HG03571 (cell line): ENCODE results near the gene CASP1.
A peak's percentile ranks its signal among the peaks of the same experiment; 100 is the strongest.

ENCODE experiments used
- ATAC-seq: cut with Tn5 transposase; IDR thresholded peaks from one replicate; pipeline ENCODE4 v1.9.1; 2021; ENCODE audit not compliant: unreplicated experiment

Gene CASP1

DNA sequence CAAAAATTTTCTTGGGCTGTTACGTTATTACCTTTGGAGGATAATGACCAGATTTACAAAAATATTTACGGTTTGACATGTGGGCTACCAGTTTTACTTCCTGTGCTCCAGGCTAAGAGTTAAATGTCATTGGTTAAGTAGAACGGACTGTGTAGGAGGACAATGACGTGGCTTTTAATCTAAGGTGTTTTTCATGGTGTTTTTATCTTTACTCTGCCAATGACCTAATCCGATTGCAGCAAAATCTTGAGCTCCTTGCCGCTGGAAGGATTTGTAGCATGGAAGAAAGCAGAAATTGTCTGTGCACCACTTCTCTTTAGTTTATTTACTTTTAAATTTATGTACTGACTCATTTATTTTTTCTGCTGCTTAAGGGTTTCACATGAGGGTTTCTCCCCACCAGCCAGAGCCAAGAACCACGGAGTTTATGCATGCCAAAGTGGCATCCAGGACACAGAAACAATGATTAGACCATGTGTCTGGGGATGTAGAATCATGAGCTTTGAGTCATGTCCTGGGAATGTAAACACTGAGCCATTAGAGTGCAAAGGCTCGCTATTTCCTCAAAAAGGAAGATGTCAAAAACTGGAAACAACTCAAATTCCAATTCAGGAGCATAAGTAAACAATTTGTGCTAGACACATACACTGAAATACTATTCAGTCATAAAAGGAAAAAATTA lies 12.1 kb upstream of the CASP1 start:
- ATAC-seq = no peak

DNA sequence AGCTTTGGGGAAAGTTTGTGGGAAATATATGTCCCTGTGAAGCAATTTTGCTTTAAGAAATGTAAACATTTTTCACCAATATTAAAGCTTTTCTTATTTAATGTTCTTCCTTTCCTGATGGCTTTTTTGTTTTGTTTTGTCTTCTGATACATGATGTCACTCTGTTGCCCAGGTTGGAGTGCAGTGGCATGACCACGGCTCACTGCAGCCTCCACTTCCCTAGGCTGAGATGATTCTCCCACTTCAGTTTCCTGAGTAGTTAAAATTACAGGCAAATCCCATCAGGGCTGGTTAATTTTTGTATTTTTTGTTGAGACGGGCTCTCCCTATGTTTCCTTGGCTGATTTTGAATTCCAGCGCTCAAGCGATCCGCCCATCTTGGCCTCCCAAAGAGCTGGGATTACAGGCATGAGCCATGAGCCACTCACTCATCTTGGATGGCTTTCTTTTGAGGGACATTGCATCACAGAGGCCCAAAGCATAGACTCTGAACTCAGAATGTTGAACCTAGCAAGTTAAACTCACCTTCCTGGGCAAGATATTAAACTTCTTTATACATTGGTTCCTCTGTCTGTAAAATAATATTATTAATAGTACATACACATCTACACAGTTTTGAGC lies 10.8 kb upstream of the CASP1 start:
- ATAC-seq = no peak

DNA sequence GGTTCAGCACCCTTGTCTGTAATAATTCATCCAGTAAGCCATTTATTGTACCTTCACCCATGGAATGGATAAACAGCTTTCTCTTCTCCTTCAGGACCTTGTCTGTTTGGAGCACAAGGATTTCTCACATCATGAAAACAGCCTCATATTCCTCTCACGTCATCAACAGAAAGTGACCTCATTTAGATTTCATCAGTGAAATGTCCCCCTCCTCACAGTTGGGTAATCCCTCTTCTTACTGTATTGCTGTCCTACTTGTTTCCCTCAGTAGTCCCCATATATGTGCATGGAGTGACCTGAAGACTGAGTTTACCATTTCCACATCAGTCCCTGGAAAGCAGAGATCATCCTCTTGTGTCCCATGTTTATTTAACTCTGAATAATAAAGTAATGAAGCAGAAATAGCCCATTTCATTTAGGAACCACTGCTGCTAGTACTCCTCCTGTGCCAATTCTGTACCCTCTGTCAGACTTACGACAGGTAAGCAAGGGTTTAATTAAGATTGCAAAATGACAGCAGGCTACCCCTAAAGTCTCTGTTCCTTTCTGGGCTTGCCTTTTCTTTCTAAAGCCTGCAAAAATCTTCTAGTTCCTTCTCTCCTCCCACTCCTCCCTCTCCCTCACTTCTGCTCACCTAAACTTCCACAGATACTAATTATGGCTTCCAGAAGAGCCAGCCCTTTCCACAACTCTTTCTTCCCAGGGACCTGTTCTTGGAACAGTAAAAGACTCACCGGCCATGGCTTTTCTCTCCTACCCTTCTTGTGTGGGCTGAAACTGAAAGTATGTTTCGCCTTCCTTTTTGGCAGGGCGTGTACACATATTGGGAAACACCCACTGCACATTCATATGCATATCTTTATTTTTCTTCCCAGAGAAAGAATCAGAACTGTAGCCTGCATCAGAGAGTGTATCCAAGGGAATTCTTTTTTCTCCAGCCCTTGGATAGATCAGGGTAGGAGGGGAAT lies 9.9 kb upstream of the CASP1 start, which contains the start of gene CARD16:
Gene CARD16, minus strand, starts transcription at position 779 of the 968 bp plus-strand sequence. Its CDS starts 38 bp downstream, at position 741.
- ATAC-seq = peak; percentile 99

DNA sequence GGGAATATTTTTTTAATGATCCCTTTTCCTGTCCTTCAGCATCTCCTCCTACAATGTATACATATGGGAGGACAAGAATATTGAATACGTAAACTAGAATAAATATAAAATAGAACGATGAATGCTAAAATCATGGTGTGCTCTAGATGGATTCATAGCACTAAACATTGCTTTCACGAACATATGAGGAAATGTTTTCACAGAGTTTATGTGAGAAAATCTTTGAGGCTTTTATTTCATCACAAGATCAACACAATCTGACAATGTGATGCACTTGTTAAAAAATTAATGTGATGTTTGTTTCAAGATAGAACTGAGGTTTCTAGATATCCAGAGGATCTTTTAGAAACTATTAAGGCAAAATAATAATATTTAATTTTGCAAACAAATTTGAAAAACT lies 7.2 kb upstream of the CASP1 start:
- no peak for ATAC-seq

DNA sequence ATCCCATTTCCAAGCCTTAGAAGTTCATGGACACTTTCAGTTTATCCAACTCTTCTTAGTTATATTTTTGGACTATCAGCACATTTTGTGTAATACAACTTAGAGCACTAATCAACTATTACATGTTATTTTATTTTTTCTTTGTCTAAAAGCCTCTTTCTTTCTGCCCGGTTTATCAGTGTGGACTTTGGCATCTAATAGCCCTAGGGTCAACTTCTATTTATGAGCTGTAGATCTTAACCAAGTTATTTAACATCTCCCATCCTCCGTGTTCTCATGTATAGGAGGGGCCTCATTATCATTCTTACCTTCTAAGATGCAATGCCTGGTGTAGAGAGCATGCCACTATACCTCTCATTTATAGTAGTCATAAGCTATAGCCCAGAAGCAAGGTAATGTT lies 5.8 kb upstream of the CASP1 start:
- no peak for ATAC-seq

DNA sequence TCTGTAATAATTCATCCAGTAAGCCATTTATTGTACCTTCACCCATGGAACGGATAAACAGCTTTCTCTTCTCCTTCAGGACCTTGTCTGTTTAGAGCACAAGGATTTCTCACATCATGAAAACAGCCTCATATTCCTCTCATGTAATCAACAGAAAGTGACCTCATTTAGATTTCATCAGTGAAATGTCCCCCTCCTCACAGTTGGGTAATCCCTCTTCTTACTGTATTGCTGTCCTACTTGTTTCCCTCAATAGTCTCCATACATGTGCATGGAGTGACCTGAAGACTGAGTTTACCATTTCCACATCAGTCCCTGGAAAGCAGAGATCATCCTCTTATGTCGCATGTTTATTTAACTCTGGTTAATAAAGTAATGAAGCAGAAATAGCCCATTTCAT lies 556 bp downstream of the CASP1 start:
- ATAC-seq = peak; percentile 5

DNA sequence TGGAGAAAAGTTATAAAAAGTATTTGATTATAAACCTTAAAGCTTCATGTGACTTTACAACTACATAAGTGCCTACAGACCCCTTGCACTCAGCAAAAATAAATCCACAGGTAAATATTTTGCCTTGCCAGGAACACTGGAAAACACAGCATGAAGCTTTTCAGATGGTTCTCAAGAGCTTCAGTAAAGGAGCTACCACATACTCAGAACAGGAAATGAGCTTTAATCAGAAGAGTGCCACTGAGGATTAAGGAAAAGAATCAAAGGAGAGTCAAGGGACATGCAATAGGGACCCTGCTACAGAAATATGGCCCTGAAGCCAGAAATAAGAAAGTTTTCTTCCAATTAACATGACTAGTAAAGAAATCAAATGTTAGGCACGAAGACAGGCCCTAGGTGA lies 1.2 kb downstream of the CASP1 start:
- no peak for ATAC-seq

DNA sequence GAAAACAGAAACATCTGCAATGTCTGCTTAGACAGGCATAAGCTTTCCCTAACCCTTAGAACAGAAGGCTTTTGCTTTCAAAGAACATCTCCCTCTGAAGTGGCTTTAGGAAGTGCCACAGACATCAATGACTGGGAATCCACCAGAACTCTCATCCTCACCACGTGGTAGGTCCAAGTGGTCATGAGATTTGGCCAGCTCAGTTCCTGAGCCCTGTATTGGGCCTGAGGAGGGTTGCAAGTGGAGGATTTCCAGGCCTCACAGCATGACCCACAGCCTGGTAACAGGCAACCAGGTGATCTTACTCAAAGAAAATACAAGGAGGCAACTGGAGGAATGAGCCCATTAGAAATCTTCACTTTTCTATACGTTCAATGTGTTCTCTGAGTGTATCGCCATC lies 1.6 kb downstream of the CASP1 start:
- ATAC-seq = no peak

DNA sequence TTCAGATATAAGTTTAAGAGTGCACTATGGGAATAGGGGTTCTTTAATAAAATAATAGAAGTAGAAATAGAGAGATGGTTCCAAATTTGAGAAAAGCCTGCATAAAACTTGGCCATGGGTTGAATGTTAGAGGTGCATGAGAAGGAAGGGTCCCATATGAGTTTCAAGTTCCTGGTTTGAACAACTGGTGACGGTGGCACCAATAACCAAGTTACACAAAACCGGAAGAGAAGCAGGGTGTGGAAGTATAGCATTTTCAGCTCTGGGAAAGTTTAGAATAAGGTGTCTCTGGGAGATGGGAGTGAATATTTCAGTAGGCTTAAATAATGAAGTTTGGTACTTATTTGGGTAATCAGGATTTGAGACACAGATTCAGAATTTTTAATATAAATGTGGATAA lies 2.4 kb downstream of the CASP1 start:
- no peak for ATAC-seq

DNA sequence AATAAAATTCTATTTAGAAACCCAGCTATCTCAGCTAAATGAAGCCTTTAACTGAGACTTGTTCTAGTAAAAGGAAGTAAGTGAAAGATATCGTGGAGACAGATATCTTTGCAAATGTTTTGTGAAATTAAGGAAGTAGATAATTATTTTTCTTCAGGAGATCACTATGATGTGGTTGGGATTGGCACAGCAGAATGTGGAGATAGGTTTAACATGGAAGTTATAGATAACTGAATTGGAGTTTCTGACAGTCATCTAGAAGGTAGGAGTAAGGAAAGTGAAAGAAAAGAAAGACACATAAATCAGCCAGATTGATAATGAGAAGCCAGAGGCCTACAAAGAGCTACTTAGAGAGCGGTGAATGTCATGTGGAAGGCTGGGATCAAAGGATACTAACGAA lies 7.3 kb downstream of the CASP1 start:
- ATAC-seq = no peak

DNA sequence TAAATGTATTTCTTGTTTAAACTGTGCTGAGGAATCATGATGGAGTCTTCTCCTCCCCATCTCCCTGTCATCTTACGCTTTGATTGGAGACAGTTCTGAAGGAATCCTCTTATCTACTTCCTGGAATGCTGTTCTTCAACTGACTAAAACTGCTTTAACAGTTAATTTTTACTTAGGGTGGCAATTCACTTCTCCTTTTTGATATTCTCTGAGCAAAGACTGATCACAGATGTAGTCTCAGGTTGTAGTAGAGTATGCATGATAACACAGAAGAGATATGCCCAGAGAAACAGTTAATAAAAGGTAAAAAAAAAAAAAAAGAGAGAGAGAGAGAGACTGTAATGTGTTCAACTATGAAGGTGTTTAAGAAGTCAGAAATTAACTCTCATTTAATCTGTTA lies 10.6 kb downstream of the CASP1 start:
- ATAC-seq = no peak

DNA sequence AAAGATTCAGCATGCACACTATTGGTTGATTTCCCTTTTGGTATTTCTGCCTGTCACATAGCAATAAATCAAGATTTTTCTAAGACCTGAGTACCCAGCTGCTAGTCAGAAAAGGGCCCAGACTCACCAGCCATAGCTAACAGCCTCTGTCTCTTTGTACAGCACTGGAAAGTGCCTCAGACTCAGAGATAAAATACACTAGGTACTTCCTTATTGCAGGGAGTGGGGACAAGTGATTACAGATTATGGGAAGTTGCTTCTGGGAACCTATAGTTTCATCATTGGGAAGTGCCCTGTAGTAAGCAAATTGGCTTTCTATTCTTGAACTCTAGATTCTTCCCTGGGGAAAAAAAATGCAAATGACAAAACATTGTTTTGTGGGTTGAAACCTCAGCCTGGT lies 11.9 kb downstream of the CASP1 start, which contains the start of gene CASP5:
Gene CASP5, minus strand, starts transcription at position 166 of the 400 bp plus-strand sequence. Its CDS starts 32 bp downstream, at position 134.
- no peak for ATAC-seq

DNA sequence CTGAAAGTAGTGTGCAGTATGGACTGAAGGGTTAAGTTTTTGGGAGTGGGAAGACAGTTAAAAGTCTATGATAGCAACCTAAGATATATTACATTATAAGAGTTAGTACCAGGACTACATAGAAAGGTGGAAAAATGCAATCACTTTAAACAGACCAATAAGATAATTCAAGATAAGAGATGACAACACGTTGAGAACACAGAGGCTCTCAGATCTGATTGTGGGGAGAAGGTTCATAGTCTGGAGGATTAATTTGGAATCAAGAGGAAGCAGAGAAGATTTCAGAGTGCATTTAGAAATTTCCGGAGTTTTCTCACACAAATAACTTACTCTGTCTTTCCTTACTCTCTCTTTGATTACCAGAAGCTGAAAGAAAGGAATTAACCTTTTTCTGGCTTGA lies 12.4 kb downstream of the CASP1 start:
- no peak for ATAC-seq

DNA sequence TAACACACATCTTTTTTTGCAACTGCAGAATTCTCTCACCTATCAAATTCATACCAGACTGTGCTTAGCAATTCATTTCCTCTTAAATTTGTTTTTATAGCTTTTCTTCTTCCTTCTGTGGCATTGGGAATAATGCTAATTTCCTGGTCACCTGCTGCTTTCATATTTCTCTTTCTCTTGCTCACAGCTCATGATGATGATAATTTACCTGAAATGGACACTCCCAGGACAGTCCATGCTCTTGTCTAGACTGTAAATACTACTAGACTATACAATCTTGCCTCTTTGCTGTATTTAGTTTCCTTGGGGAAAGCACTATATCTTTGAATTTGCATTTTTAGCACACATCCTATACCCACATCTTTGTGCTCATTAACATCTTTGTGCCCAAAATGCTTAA lies 27.5 kb downstream of the CASP1 start:
- no peak for ATAC-seq

DNA sequence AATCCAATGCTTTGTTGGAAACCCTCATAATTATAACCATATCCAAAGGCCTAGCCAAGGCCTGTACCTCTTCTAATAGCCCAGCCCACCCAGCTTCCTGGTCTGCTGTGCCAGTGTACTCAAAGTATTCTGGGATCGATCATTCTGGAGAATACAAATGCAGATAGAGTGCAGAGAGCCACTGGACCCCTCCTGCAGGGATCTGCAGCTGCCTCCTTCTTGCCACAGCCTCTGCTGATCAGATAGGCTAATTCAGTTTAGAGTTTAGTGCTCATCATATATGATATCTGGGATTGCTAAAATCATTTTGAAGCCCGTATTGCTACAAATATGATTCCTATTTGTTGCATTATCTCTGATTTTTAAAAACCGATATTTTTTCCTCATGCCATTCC lies 29.5 kb downstream of the CASP1 start:
- no peak for ATAC-seq

DNA sequence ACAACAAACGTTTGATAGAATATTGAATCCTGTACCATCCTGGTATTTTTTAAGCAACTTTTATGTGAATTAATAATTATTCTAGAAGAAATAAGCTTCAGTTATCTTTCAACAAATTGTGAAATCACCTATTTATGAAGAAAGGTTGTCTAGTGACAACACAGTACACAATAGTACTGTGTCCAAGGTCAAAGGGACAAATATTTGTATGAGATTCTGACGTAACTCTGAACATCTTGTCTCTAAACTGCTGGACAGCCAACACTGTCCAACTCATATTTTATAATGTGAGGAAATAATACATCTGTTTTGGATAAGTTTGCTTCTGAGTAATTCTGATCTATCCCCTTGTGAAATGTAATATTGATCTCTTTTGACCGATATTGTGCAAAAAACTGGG lies 30.9 kb downstream of the CASP1 start:
- no peak for ATAC-seq

DNA sequence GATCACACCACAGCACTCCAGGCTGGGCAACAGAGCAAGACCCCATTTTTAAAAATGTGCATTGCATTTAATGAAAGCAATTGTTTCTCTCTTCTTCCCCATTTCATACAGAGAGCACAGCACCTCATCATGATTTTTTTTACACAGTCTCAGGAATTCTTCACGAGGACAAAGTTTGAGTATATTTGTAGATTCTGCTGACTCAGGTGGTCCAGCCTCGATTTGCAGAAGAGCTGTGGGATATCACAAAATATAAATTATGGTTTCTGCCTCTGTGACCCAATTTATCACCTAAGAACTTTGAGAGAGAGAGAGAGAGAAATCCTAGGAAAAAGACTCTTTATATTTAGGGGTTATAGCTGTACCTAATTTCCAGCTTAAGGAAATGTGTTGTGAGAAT lies 31.8 kb downstream of the CASP1 start:
- no peak for ATAC-seq

DNA sequence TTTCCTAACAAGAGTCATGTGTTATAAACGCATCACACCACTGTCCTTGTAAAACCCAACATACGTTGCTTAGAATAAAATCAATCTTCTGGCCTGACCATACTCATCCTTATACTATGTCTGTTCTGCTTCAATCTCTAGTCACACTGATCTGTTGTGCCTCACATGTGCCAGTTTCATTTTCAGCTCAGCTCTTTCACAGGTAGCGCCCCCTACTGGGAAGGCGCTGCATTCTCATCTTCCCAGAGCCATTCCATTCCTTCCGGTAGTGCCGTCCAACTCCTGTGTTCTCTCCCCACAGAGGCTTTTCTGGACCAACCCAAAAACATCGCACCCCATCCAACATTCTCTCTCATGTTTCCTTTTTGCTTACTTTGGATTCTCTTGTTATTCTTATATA lies 34.1 kb downstream of the CASP1 start:
- peak; percentile 84 for ATAC-seq

DNA sequence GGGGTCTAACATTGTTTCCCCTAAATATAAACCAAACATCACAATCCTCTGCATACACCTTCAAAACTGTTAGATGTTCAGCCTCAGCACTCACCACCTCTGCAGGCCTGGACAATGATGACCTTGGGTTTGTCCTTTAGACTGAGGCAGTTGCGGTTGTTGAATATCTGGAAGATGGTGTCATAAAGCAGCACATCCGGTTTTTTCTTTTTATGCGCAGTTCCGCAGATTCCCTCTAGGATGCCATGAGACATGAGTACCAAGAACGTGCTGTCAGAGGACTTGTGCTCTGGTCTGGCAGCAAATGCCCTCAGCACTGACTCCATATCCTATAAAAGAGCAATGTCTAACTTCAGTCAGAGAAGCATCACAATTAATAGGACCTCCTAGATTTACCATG lies 34.8 kb downstream of the CASP1 start:
- no peak for ATAC-seq

DNA sequence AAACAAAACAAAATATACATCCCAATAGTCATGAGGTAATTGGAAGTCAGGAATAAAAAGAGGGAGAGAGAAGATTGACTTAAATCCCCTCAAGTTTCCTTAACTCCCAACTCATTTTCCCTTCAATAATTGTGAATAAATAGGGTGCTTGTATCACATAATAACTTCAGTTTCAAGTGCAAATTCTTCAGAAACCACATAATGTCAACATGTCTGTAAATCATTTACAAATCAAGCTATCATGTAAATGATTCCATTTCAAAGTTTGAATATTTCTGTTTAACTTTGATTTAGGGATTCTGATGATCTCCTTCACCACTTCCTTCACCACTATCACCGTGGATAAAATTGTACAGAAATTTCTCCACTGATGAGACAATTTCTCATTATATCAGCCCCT lies 35.2 kb downstream of the CASP1 start:
- ATAC-seq = no peak

DNA sequence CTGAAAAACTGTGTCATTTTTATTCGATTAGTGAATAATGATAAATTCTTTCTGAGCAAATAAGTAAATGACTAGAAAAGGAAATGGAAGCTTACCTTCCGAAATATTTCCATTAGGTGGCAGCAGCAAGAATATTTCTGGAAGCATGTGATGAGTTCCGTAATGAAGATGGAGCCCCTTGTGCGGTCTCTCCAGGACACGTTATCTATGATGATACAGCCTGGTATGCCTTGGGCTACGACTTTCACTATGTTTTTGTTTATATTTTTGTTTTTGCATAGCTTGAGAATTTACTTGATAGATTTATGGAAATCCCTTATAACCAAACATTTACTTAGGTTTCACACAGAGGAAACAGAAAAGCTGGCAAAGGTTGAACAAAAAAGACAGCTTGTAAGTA lies 37.7 kb downstream of the CASP1 start:
- ATAC-seq = no peak

DNA sequence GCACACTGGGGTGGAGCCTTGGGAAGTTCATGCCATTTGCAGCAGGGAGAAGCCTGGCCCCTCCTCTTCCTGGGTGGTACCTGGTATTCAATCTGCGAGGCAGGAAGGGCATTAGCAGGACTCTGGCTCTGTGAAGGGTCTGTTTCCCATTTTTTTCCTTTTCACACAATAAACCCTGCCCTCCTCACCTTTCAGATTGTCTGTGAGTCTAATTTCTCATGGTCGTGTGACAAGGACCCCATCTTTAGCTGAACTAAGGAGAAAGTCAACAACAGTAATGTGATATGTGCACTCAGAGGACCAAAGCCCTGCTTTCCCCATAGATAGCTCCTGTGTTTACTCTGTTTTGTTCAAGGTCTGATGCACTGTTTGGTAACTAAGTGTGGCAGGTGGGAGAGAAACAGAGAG lies 39.9 kb downstream of the CASP1 start:
- no peak for ATAC-seq
